ENCODE data around the gene APMAP. TPM values are rescaled to one million over a fixed set of nuclear protein-coding genes. Genes with fewer than 3 reads are reported as not detected.
A peak's percentile ranks its signal among the peaks of the same experiment; 100 is the strongest.

Gene APMAP
- total and polyA plus RNA-seq, 10 of the 15 experiments (the other 5 are each of a cell fraction or from before 2014, with no cell fraction given): 12.1 to 60.2 (median 32.7) TPM

- FAIRE-seq (no peak), ATAC-seq (no peak), DNase-seq (ENCODE audit: low read depth, low spot score) (no peak)
- peaks cover 42% of the 10 kb centered on the region for H3K79me2 ChIP-seq (ENCODE audit: control insufficient read depth, insufficient read depth, low read length)
- POLR2A ChIA-PET: interaction anchor here (0.8 to 1.2 kb wide), 2 partner anchors 13 to 77 kb away, joined by 3 read pairs; no protein-coding TSS in a partner anchor
- no peak overlapping the region for H3K27ac ChIP-seq (ENCODE audit: control insufficient read depth, insufficient read depth)
- no peak overlapping the region for H3K4me2 ChIP-seq (ENCODE audit: control insufficient read depth, insufficient read depth)
- in situ Hi-C loops (cut with MboI): no loop called here
- no peaks in the 10 kb centered on the region for H4K20me1 ChIP-seq (ENCODE audit: control insufficient read depth, insufficient read depth)
- intact Hi-C loops (cut with micrococcal nuclease; ENCODE audit: unreplicated experiment): no loop called here
- H3K4me3 ChIP-seq: no peak overlapping the region
- H3K27me3 ChIP-seq (replicated peaks in 1 of 2; ENCODE audit: control insufficient read depth in 2 of 2, insufficient read depth in 2 of 2, low read length in 1 of 2): no peaks in the 10 kb centered on the region
- SMC1A ChIA-PET (ENCODE audit: uncharacterized antibody, unreplicated experiment): interaction anchor here (0.8 to 1.4 kb wide), 5 partner anchors 10 to 407 kb away, joined by 3 to 4 read pairs (median 3); no protein-coding TSS in a partner anchor
- CTCF ChIA-PET: interaction anchor here (13.8 kb wide), 1 partner anchor 72 kb away, joined by 244 read pairs; the partner anchor contains the start of gene ACSS1
- 84% methylated on average over 7 of the region's 7 CpGs for WGBS (ENCODE audit: insufficient coverage, insufficient replicate concordance, low lambda C conversion rate, missing lambda C conversion rate)
- BruUV-seq (replicated peaks): no TSS peak
- no peaks in the 10 kb centered on the region for H3K9me3 ChIP-seq (replicated peaks; ENCODE audit: control insufficient read depth, insufficient read depth, low read length)
- no peaks in the 10 kb centered on the region; a peak in 1 of 4 replicates for H3K36me3 ChIP-seq (ENCODE audit: control insufficient read depth in 2 of 2, insufficient read depth in 2 of 2, low read length in 1 of 2)
- RAD21 ChIA-PET (ENCODE audit: unreplicated experiment): interaction anchor here (0.8 to 1.2 kb wide), 3 partner anchors 71 to 411 kb away, joined by 3 to 4 read pairs (median 4); no protein-coding TSS in a partner anchor
- H3K9ac ChIP-seq (ENCODE audit: control insufficient read depth, insufficient read depth, low read length): no peak overlapping the region
- no peak overlapping the region for H2AFZ ChIP-seq (ENCODE audit: control insufficient read depth, low read depth, low read length)
- TF ChIP-seq MEF2B (IDR thresholded peaks at IDR 0.05; ENCODE audit: partially characterized antibody, poor library complexity, severe bottlenecking) (peak; percentile 50), RCOR1 (conservative IDR thresholded peaks at IDR 0.05; ENCODE audit: low read depth, low read length) (no peak), FOXM1 (IDR thresholded peaks at IDR 0.05; ENCODE audit: low read depth, low read length) (no peak)
- H3K4me1 ChIP-seq (ENCODE audit: control insufficient read depth, insufficient read depth, low read length): peaks cover 7% of the 10 kb centered on the region; the same call in 1 of the 2 replicates
Measured at GRCh38 chr20:24987873-24988835, 4.4 kb downstream of the APMAP start.

- intact Hi-C loops (cut with micrococcal nuclease; ENCODE audit: unreplicated experiment) (no loop called here), in situ Hi-C loops (cut with MboI) (no loop called here)
- H3K4me1 ChIP-seq (ENCODE audit: control insufficient read depth, insufficient read depth, low read length): peaks cover 7% of the 10 kb centered on the region; the same call in 1 of the 2 replicates
- no peaks in the 10 kb centered on the region for H3K9me3 ChIP-seq (replicated peaks; ENCODE audit: control insufficient read depth, insufficient read depth, low read length)
- ChIA-PET CTCF (interaction anchor here (1.4 kb wide), 1 partner anchor 78 kb away, joined by 6 read pairs; no protein-coding TSS in a partner anchor), POLR2A (no interaction called here), RAD21 (ENCODE audit: unreplicated experiment) (no interaction called here), SMC1A (ENCODE audit: uncharacterized antibody, unreplicated experiment) (interaction anchor here (0.9 kb wide), 1 partner anchor 78 kb away, joined by 3 read pairs; no protein-coding TSS in a partner anchor)
- DNase-seq (ENCODE audit: low read depth, low spot score) (no peak), FAIRE-seq (no peak), ATAC-seq (no peak)
- no peaks in the 10 kb centered on the region for H4K20me1 ChIP-seq (ENCODE audit: control insufficient read depth, insufficient read depth)
- no peaks in the 10 kb centered on the region; a peak in 1 of 4 replicates for H3K36me3 ChIP-seq (ENCODE audit: control insufficient read depth in 2 of 2, insufficient read depth in 2 of 2, low read length in 1 of 2)
- H3K4me2 ChIP-seq (ENCODE audit: control insufficient read depth, insufficient read depth): no peak overlapping the region
- TF ChIP-seq BRCA1 (IDR thresholded peaks at IDR 0.05; ENCODE audit: low read depth, low read length): no peak
- TF ChIP-seq, protein P1, sequence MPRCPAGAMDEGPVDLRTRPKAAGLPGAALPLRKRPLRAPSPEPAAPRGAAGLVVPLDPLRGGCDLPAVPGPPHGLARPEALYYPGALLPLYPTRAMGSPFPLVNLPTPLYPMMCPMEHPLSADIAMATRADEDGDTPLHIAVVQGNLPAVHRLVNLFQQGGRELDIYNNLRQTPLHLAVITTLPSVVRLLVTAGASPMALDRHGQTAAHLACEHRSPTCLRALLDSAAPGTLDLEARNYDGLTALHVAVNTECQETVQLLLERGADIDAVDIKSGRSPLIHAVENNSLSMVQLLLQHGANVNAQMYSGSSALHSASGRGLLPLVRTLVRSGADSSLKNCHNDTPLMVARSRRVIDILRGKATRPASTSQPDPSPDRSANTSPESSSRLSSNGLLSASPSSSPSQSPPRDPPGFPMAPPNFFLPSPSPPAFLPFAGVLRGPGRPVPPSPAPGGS (IDR thresholded peaks at IDR 0.05; ENCODE audit: borderline replicate concordance, insufficient read depth, low read depth, low read length, poor library complexity, severe bottlenecking): peak; percentile 32
- TF ChIP-seq POU2F2 (IDR thresholded peaks at IDR 0.05; ENCODE audit: borderline replicate concordance, low read depth, low read length): no peak
- no peak for TF ChIP-seq RFX5 (IDR thresholded peaks at IDR 0.05; ENCODE audit: low read depth, low read length)
- H3K27me3 ChIP-seq (replicated peaks in 1 of 2; ENCODE audit: control insufficient read depth in 2 of 2, insufficient read depth in 2 of 2, low read length in 1 of 2): no peaks in the 10 kb centered on the region
- 90% methylated on average over 2 of the region's 2 CpGs for WGBS (ENCODE audit: insufficient coverage, insufficient replicate concordance, low lambda C conversion rate, missing lambda C conversion rate)
- H3K79me2 ChIP-seq (ENCODE audit: control insufficient read depth, insufficient read depth, low read length): peaks cover 40% of the 10 kb centered on the region
- no peak overlapping the region for H3K9ac ChIP-seq (ENCODE audit: control insufficient read depth, insufficient read depth, low read length)
- no TSS peak for BruUV-seq (replicated peaks)
- no peak overlapping the region for H3K27ac ChIP-seq (ENCODE audit: control insufficient read depth, insufficient read depth)
- H3K4me3 ChIP-seq: no peak overlapping the region
- no peak overlapping the region for H2AFZ ChIP-seq (ENCODE audit: control insufficient read depth, low read depth, low read length)
Measured at GRCh38 chr20:24987244-24987643, 5.3 kb downstream of the APMAP start.
